Measurements from ENCODE around the gene RALY.

Gene RALY

GRCh38 chr20:33993576-33994221 is at the start of gene RALY:
Gene RALY, plus strand, starts transcription at chr20:33993911. Its CDS starts 78,164 bp downstream, at chr20:34072075.
- peak; percentile 80 for DNase-seq

DNA sequence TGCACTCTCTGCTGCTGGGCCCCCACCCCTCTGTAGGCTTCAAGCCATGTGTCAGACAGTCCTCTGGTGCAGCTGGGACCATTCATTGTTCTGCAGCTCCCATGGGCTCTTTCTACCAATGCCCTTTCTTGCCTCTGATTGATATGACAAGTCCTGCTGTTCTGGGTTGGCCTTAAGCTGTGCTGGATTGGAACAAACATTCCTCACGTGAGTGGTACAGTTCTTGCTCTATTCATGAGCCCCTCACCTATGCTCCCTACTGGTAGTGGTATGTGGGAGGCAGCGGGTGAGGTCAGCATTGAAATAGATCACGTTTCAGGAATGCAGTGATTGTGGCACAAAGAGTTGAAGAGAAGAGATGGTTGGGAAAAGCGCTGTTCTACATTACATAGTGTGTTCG is 48.8 kb upstream of the RALY start:
- no peak for DNase-seq

- no peak for DNase-seq
Observed at GRCh38 chr20:33945391-33946081, 48.2 kb upstream of the RALY start.

DNA sequence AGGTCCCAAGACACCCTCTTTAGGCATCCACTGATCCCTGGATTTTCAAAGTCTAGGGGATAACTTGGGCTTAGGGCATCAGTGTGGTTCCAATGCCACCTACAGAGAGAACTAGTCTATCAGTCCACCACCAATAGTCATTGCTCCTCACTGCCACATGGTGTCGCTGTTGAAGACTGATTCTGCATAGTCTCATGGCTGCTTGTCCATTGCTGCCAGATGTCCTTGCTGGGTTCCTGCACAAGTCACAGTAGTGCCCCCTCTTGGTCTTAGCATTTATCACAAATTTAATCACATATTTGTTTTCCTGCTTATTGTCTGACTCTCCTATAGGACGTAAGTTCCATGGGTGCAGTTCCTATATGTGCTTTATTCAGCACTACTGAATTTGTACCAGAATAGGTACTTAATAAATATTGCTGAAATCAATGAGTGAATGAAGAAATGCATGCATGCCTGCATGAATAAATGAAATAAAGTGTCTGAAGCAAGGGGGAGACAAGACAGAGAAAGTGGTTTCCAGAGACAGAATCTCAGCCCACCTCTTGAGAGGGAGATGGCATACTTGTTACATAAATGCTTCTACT is 45.9 kb upstream of the RALY start:
- DNase-seq: peak; percentile 37

DNA sequence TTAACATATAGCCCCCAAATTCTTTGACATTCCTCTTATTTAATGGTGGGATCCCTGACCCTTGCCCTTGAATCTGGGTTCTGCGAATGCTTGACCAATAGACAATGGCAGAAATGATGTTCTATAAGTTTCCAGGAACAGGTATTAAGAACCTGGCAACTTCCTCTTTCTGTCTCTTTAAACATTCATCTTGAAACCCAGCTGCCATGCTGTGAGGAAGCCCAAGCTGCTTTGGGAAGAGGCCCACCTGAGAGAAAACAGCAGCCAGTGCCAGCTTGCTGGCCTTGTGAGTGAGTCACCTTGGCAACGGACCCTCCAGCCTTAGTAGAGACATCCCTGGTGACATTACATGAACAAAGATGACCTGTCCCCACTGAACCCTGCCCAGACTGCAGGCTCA is 45.2 kb upstream of the RALY start:
- no peak for DNase-seq

- no peak for DNase-seq
Observed at GRCh38 chr20:33951171-33951570, 42.5 kb upstream of the RALY start.

DNA sequence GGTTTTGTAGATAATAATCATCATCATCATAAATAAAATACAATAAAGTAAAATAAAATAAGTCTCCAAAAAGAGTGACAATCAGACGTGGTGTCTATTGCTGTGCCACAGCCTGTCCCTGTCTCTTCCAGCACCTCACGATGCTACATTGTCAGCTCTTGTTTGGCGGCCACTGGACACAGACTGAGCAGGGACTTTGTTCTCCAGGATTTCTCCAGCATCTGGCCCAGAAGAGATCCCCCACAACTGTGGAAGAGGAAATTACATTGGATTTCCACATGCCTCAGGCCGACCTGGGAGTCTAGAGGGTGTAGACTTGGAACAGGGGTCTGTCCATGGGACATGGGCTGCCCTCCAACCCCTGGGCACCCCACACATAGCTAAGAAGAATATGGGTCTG is 39.2 kb upstream of the RALY start:
- no peak for DNase-seq

DNA sequence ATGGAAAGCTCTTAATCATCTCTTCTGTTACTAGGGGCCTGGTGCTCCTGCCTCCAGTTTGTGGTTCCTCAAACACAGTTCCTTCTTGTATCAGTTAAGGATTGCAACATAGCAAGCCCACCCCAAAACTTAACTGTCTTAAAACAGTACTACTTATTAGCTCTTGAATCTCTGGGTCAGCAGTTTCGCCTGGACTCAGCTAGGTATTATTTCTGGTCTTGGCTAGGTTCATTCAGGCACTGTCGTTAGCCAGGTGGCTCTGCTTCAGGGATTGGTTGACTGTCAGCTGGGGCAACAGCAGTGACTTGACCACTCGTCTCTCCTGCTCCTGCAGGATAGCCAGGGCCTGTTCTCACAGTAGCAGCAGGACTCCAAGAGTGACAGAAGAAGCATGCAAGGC is 30.0 kb upstream of the RALY start:
- DNase-seq: no peak

DNA sequence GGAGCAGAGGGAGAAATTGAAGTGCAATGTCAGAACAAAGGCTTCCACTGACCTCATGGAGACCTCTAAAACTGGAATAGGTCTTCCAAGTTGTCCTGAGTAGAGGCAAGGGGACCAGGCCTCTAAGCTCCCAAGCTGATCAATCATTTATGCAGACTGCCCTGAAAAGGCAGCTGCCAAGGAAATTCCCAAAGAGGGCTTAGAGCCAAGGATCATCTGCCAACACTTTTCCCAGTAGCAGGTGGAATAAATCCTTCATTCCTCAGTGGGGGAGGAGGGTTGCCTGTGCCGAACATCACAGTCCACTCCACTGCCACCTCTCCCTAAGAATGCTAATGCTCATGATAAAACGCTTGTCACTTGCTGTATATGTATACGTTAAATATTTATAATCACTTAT is 29.3 kb upstream of the RALY start:
- DNase-seq: no peak

- DNase-seq: no peak
Observed at GRCh38 chr20:33967126-33967525, 26.6 kb upstream of the RALY start.

DNA sequence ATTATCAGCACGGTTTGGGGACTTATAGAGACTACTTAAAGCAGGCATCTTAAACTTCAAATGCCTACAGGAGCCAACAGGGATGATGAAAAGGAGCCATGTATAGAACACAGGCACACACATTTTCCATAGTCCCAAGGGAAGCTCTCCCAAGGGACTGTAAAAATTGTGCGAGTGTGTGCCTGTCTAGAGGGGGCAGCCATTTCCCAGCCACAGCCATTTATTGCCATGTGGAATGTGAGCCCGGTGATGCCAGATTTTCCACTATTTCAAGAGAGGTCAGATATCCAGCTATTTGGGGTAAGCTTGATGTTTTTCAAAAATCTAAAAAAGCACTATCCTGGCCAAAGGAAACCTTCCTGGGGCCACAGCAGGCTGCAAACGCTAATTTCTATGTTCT is 24.1 kb upstream of the RALY start:
- no peak for DNase-seq

DNA sequence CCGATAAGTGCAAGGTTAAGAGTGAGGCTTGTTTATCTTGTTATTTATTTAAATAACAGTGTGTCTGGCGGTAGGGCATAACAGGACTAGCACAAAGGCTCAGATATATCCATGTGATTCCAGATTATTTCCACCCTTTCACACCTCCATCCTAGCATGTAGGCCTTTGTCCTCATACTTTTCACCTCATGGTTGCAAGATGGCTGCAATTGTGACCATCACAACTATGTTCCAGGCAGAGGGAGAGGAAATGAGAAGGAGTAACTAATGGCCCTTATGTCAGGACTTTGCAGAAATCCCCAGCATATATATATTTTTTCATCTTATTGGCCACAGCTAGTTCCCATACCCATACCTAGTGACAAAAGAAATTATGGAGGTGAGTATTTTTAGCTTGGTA is 23.5 kb upstream of the RALY start:
- DNase-seq: no peak

DNA sequence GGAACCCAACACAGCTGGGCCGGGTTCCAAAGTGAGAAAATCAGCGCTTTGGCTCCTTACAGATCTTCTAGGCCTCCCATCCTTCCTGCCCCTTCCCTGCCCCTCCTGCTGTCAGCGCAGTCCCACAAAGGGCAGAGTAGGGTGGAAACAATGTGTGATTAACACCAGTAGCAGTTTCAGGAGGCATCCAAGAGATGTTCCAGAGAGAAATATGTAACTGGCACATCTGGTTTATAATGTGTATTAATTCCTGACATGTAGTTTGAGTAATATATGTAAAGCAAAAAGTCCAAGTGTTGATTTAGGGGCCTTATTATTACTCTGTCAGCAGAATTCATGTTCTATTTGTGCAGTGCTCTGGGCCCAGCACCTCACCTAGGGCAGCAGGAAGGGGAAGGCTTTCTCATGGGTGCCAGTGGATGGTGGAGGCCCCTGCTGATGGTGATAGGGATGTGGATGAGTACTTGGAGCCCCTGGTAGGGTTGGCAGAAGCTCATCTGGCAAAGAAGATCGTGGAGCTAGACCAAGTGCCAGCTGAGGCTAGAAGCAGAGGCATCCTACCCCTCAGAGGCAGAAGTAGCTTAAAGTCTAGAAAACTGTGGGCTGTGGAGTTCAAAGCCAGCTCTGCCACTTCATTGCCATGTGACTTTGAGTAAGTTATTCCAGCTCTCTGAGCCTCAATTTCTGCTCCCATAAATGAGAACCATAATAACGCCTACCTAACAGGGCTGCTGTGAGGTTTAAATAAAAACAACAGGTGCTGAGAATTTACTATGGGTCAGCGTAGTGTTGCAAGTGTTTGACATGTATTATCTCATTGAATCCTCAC is 22.4 kb upstream of the RALY start:
- no peak for DNase-seq

DNA sequence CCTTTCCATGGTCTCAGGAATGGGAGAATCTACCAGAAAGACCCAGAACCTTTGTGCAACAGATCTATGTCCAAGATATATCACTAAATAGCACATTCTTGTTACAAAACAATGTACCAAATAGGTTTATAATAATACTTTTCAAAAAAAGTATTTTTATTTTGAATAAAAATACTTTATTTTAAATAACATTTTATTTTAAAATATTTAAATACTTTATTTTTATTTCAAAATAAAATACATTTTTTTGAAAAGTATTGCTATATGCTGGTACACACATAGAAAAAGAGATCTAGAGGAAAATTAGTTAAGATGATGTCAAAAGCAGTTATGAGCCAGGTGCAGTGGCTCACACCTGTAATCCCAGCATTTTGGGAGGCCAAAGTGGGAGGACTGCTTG is 16.8 kb upstream of the RALY start:
- DNase-seq: no peak

DNA sequence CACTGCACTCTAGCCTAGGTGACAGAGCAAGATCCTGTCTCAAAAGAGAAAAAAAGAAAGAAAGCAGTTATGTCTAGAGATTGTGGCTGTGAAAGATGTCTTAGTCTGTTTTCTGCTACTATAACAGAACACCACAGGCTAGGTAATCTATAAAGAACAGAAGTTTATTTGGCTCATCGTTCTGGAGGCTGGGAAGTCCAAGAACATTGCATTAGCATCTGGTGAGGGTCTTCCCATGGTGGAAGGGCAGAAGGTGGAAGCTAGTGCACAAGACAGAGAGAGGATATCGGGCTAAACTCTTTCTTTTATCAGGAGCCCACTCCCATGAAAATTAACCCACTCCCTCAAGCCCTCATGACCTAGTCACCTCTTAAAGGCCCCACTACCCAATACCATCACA is 16.2 kb upstream of the RALY start:
- DNase-seq: no peak

DNA sequence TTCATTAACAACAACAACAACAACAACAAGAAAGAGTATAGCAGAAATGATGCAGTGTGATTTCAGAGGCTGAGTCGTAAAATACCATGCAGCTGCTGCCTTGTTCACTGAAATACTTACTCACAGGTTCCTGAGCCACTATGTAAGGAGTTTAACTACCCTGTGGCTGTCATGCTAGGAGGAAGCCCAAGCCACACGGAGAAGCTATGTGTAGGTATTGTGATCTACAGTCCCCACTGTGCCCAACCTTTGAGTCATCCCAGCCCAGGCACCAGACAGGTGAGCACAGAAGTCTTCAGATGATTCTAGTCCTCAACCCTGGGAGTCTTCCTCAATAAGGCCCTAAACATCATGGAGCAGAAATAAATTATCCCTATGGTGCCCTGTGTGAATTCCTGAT is 14.6 kb upstream of the RALY start:
- no peak for DNase-seq

- no peak for DNase-seq
Observed at GRCh38 chr20:33981347-33981746, 12.4 kb upstream of the RALY start.

DNA sequence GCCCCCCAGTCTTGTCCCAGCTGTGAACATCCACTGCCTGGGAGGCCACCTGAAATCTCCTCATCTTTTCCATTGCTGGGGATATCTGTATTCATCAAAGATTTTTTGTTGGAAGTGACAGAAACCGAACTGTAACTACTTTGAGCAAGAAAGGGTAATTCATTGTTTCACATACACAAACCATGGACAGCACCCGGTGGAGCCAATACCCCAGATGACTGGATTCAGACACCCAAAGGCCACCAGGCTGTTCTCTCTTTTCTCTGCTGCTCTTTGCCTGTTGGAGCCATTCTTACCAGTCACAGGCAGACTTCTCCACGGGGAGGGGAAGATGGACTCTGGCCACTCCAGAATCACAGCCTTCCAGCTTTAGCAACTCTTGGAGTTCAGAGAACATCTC is 11.7 kb upstream of the RALY start:
- DNase-seq: no peak

DNA sequence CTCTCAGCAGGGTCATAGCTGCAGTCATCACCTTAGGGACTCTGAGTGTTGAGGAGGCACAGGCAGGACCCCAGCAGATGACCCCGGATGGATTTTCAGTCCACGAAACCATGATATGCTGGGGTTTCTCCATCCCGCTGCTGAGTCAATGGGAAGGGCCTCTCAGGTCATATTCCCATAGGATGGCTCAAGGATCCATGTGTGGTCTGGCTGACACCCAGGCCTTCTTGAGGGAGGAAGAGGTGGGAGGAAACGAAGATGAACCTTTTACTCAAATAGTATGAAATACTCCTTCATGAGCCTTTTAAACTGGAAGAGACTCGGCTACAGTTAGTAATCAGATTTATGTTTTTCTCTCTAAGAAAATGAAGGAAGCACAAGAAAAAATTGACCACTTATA is 10.3 kb upstream of the RALY start:
- DNase-seq: no peak

DNA sequence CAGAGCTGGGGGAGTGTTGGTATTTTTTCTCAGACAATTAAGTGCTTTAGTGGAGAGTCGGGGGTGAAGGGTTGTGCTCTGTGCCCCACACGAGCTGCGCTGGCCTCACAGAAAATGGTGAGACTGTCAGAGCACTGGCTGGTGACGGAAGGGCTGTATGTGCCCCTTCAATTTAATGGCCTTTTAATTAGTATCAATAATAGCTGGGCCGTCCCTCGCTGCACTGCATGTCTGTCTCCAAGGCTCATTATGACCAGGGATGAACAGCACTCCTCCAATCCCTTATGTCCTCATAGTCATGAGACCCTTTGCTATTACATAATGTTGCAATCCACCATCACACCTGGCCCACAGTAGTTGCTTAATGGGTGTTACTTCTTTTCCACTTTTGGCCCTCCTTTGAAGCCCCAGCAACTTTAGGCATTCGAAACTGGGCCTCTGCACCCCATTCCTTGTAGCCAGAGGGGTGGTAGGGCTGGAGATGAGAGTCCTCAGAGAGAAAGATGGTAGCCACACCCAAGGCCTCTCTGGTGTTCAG is 9.5 kb upstream of the RALY start:
- DNase-seq: no peak

DNA sequence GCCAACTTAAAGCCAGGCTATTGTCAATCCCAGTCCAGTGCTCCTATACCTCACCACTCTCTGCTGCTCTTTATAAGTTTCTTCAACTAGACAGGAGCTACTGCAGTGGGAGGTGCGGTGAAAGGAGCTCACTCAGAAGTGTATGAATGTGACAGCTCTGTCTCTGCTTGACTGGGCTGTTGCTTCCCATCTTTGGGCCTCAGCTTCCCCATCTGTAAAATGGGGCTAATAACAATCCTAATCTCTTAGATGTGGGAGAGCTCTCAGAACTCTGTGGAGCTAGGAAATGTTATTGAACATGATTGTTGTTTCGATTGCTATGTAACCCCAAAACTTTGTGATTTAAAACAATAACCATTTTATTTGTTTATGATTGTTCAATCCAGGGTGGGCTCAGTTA is 8.4 kb upstream of the RALY start:
- DNase-seq: no peak

DNA sequence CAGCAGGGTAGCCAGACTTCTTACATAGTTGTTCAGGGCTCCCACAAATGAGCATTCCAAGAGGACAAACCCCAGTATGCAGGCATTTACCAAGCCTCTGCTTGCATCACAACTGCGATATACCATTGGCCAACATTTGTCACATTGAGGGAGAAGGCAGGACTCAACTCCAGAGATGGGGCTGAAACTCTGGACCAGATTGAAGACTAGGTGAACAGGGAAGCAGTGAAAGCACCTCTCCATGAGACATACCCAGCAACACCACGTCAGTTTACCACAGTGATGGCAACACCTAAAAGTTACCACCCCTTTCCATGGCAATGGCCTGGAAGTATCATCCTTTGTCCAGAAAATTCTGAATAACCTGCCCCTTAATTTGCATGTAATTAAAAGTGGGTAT is 7.9 kb upstream of the RALY start:
- no peak for DNase-seq

DNA sequence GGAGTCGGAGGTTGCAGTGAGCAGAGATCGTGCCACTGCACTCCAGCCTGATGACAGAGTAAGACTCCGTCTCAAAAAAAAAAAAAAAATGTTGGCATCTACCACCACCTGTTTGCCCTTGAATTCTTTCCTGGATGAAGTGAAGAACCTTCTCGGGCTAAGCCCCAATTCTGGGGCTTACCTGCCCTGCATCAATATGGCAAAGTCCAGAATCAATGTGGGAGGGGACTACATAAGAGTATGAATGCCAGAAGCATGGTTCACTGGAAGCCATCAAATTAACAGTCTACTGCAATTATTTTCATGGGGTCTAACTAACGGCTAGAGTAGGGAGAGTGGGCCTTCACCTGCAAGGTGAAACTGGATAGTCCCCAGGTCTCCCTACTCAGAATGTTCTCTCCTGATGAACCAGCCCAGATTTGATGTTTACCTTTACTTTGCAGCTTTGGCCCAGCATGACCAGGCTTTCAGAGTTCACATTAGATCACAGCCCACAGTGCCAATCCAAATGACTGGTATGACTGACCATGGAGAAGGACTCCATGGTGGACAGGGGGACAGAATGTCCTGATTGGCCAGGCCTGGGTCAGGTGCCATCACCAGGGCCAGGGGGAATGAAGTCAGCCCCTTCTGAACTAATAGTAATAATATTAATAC is 7.0 kb upstream of the RALY start:
- DNase-seq: no peak
